Embryonic facial prominence (tissue), 1 donor: Measurements from ENCODE around the gene STAT2.

Experiments
- DNase-seq: peaks from one replicate; pipeline ENCODE4 v3.0.0-alpha.2; 2016; ENCODE audit errors: extremely low spot score

Gene STAT2

GRCh38 chr12:56293795-56294194 is 66.1 kb downstream of the STAT2 start:
- no peak for DNase-seq
